ENCODE results near the gene NEDD1. TPM values are rescaled to one million over a fixed set of nuclear protein-coding genes. Genes with fewer than 3 reads are reported as not detected.

The NEDD1 gene
- polyA plus RNA-seq, 6 donors from 2014 or later: 16.8 to 33.2 (median 31.3) TPM

GRCh38 chr12:96912261-96912660 is 5.2 kb downstream of the NEDD1 start:
- Mint-ChIP-seq H3K36me3 (peaks cover 0 to 19% of the 10 kb centered on the region in 2 donors), H3K27ac (no peak overlapping the region), H3K9me3 (peaks cover 0 to 6% (median 0%) of the 10 kb centered on the region in 7 donors), H3K4me1 (peaks cover 37 to 41% (median 40%) of the 10 kb centered on the region in 3 donors), H3K27me3 (no peaks in the 10 kb centered on the region), H3K4me3 (no peak overlapping the region)
- DNase-seq: no peak
- no peak for ATAC-seq (ENCODE audit: low read depth in 2 of 2)

DNA sequence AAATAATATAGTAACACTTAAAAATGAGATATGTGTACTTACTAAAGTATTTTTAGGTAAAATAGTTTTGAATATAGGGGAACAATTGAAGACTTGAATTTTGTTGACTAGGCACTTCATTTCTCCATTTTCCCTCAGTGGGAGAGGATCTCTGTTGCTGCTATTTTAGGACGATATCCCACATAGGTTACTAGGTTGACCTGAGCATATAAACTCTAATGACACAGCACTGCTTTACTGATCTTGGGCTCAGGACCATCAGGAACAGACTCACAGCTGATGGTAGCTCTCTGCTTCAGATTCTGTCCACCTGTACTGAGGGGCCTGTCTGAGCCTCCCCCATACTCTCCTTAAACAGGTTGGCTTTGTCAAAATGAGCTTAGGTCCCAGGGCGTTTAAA is 5.9 kb downstream of the NEDD1 start:
- ATAC-seq (ENCODE audit: low read depth in 2 of 2) (no peak), DNase-seq (no peak)
- Mint-ChIP-seq H3K36me3 (peaks cover 0 to 19% of the 10 kb centered on the region in 2 donors), H3K4me3 (no peak overlapping the region), H3K4me1 (peaks cover 32 to 35% (median 35%) of the 10 kb centered on the region in 3 donors), H3K27me3 (no peaks in the 10 kb centered on the region), H3K9me3 (peaks cover 0 to 6% (median 0%) of the 10 kb centered on the region in 7 donors), H3K27ac (peak overlapping the region in 1 of 6 donors; percentile 11)

GRCh38 chr12:96919510-96920210 is 12.6 kb downstream of the NEDD1 start:
- Mint-ChIP-seq H3K27me3 (no peaks in the 10 kb centered on the region), H3K36me3 (peaks cover 16 to 27% of the 10 kb centered on the region in 2 donors), H3K9me3 (peaks cover 0 to 6% (median 3%) of the 10 kb centered on the region in 7 donors), H3K4me1 (peaks cover 1 to 20% (median 13%) of the 10 kb centered on the region in 3 donors), H3K27ac (peak overlapping the region in 2 of 6 donors; percentile 31 to 86), H3K4me3 (no peak overlapping the region)
- no peak for DNase-seq
- ATAC-seq (ENCODE audit: low read depth in 2 of 2): no peak

GRCh38 chr12:96948782-96949181 is 41.7 kb downstream of the NEDD1 start:
- peak overlapping the region in 1 of 6 donors; percentile 80 for H3K27ac Mint-ChIP-seq
- ATAC-seq (ENCODE audit: low read depth in 2 of 2): no peak
- DNase-seq: no peak
- H3K27me3 Mint-ChIP-seq: no peaks in the 10 kb centered on the region
- no peak overlapping the region for H3K4me3 Mint-ChIP-seq
- H3K9me3 Mint-ChIP-seq: no peaks in the 10 kb centered on the region
- H3K36me3 Mint-ChIP-seq: peaks cover 16 to 46% of the 10 kb centered on the region in 2 donors
- H3K4me1 Mint-ChIP-seq: no peaks in the 10 kb centered on the region

DNA sequence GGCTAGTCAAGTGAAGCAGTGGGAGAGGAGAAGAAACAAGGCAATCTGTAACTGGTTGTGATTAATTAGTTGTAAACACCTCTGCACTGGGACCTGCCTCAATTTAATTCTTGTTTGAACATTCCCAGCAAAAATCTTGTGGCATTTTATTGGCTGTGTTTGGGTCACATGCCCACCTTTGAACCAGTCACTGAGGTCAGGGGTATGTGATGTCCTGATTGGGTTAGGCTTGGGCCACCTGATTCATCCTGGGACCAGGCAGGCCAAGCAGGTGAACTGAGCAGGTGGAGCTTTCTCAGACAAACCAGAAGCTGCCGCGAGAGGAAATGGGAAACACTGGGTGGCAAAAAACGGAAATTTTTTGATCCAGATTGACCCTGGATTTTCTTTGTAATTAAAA is 72.5 kb downstream of the NEDD1 start:
- H3K27me3 Mint-ChIP-seq: peaks cover 7 to 22% (median 19%) of the 10 kb centered on the region in 3 donors
- ATAC-seq (ENCODE audit: low read depth in 2 of 2): no peak
- no peaks in the 10 kb centered on the region for H3K36me3 Mint-ChIP-seq

GRCh38 chr12:96980991-96981414 is 73.9 kb downstream of the NEDD1 start:
- H3K36me3 Mint-ChIP-seq: no peaks in the 10 kb centered on the region
- no peaks in the 10 kb centered on the region for H3K9me3 Mint-ChIP-seq
- peaks cover 13 to 36% (median 34%) of the 10 kb centered on the region in 3 donors for H3K27me3 Mint-ChIP-seq
- DNase-seq (no peak), ATAC-seq (ENCODE audit: low read depth in 2 of 2) (no peak)
- peaks cover 4 to 6% (median 4%) of the 10 kb centered on the region in 3 donors for H3K4me1 Mint-ChIP-seq
- H3K27ac Mint-ChIP-seq: no peak overlapping the region
- no peak overlapping the region for H3K4me3 Mint-ChIP-seq

More for the DNA sequence above, 72.5 kb downstream of the NEDD1 start:
- Mint-ChIP-seq H3K9me3 (no peaks in the 10 kb centered on the region), H3K4me3 (no peak overlapping the region), H3K4me1 (no peaks in the 10 kb centered on the region), H3K27ac (no peak overlapping the region)
- DNase-seq: no peak

- no peaks in the 10 kb centered on the region for H3K9me3 Mint-ChIP-seq
- ATAC-seq (ENCODE audit: low read depth in 2 of 2) (no peak), DNase-seq (no peak)
- H3K4me3 Mint-ChIP-seq: no peak overlapping the region
- H3K36me3 Mint-ChIP-seq: no peaks in the 10 kb centered on the region
- H3K4me1 Mint-ChIP-seq: peaks cover 6 to 8% (median 7%) of the 10 kb centered on the region in 3 donors
- no peak overlapping the region for H3K27ac Mint-ChIP-seq
- H3K27me3 Mint-ChIP-seq: peaks cover 16 to 39% (median 36%) of the 10 kb centered on the region in 3 donors
Measured at GRCh38 chr12:96981911-96982310, 74.9 kb downstream of the NEDD1 start.

DNA sequence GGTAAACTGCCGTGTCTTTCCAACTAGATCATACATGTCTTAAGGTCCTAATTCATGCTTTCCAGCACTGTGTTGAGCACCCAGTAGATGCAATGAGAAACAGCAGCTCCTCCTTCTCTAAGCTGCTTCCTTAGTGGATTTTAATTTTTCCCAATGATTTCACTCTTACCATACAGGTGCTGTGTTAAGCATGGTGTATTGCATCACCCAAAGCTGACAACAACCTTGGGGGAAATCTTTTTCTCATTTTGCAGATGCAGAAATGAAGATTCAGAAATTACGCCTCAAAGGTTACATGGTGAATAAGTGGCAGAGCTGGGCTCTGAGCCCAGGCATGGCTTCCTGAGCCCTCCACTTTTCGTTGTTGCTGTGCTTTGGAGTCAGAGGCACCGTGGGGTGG is 75.6 kb downstream of the NEDD1 start:
- Mint-ChIP-seq H3K27ac (no peak overlapping the region), H3K4me1 (peaks cover 6 to 8% (median 7%) of the 10 kb centered on the region in 3 donors), H3K9me3 (no peaks in the 10 kb centered on the region), H3K27me3 (peaks cover 17 to 39% (median 36%) of the 10 kb centered on the region in 3 donors), H3K36me3 (no peaks in the 10 kb centered on the region), H3K4me3 (no peak overlapping the region)
- ATAC-seq (ENCODE audit: low read depth in 2 of 2): no peak
- no peak for DNase-seq

DNA sequence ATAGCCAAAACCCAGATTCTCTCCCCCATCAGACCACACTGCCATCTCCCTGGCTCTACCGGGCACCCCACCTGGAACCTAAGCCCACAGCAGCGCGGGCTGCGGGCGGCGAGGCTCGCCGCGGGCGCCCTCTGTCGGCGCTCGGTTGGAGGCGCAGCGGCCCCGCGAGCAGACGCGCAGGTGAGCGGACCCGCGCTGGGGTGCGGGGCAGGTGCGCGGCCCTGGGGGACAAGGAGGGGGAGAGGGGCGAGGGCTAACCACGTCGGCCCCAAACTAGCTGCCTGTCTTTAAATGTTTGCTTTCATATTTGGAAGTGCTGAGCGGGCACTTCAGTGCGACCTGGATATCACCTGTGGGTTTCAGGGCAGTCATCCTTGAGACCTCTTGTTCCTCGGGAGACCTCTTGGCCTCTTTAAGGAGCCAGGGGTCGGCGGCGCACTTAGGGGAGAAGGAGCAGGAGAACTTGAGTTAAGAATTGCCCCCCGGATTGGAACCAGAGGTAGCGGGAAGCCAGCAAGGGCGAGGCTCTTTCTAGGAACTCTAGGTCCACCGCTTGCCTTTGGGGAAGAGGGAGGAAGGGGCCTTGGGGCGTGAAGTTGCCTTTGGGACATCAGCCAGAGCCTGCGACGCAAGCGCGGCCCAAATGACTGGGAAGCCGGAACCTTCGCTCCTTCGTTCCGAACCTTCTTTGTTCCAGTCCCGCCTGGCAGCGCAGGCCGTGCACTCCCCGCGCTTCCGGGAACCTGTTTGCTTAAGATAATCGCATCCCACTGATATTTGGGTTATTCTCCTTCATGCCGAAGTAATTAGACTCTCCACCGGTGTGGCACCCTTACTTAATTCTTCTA is 78.7 kb downstream of the NEDD1 start:
- DNase-seq: peak; percentile 18
- ATAC-seq (ENCODE audit: low read depth in 2 of 2): peak; percentile 88 to 91
- peak overlapping the region; percentile 47 to 82 (median 76) for H3K4me3 Mint-ChIP-seq
- H3K27me3 Mint-ChIP-seq: peaks cover 36 to 56% (median 50%) of the 10 kb centered on the region in 3 donors
- peaks cover 6 to 8% (median 7%) of the 10 kb centered on the region in 3 donors for H3K4me1 Mint-ChIP-seq
- no peaks in the 10 kb centered on the region for H3K9me3 Mint-ChIP-seq
- peak overlapping the region in 2 of 6 donors; percentile 24 to 54 for H3K27ac Mint-ChIP-seq
- no peaks in the 10 kb centered on the region for H3K36me3 Mint-ChIP-seq

GRCh38 chr12:96986883-96987523 is 79.9 kb downstream of the NEDD1 start:
- H3K9me3 Mint-ChIP-seq: no peaks in the 10 kb centered on the region
- peaks cover 43 to 49% (median 45%) of the 10 kb centered on the region in 3 donors for H3K27me3 Mint-ChIP-seq
- no peak for DNase-seq
- H3K27ac Mint-ChIP-seq: no peak overlapping the region
- H3K4me1 Mint-ChIP-seq: peaks cover 6 to 8% (median 7%) of the 10 kb centered on the region in 3 donors
- no peaks in the 10 kb centered on the region for H3K36me3 Mint-ChIP-seq
- ATAC-seq (ENCODE audit: low read depth in 2 of 2): no peak
- H3K4me3 Mint-ChIP-seq: no peak overlapping the region

GRCh38 chr12:96988919-96989318 is 81.9 kb downstream of the NEDD1 start:
- Mint-ChIP-seq H3K4me1 (peaks cover 6 to 8% (median 7%) of the 10 kb centered on the region in 3 donors), H3K27ac (no peak overlapping the region), H3K27me3 (peaks cover 36 to 53% (median 36%) of the 10 kb centered on the region in 3 donors), H3K9me3 (no peaks in the 10 kb centered on the region), H3K36me3 (no peaks in the 10 kb centered on the region), H3K4me3 (no peak overlapping the region)
- DNase-seq (no peak), ATAC-seq (ENCODE audit: low read depth in 2 of 2) (no peak)

DNA sequence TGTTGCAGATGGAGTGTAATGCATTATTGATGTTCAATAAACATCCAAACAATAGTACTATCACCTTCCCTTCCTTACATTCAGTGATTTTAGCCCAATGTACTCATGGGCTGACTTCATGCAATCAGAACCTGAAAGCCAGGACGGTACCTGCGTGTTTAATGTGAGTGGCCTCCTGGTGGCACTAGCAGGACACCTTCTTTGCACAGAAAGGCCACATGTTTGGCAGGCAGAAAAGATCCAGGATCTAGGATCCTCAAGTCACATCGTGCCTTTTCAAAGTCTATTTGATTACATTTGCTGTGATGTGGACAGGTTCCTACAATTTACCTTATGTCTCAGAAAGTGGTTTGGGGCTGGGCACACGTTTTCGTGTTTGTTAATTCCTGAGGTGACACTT is 82.9 kb downstream of the NEDD1 start:
- no peak for DNase-seq
- H3K27ac Mint-ChIP-seq: no peak overlapping the region
- ATAC-seq (ENCODE audit: low read depth in 2 of 2): no peak

GRCh38 chr12:96994900-96995299 is 87.8 kb downstream of the NEDD1 start:
- Mint-ChIP-seq H3K27me3 (peaks cover 9 to 21% (median 15%) of the 10 kb centered on the region in 3 donors), H3K36me3 (no peaks in the 10 kb centered on the region)

More for the DNA sequence above, 82.9 kb downstream of the NEDD1 start:
- no peak overlapping the region for H3K4me3 Mint-ChIP-seq
- H3K9me3 Mint-ChIP-seq: no peaks in the 10 kb centered on the region
- H3K36me3 Mint-ChIP-seq: no peaks in the 10 kb centered on the region
- H3K4me1 Mint-ChIP-seq: peaks cover 7 to 11% (median 7%) of the 10 kb centered on the region in 3 donors
- H3K27me3 Mint-ChIP-seq: peaks cover 32 to 48% (median 35%) of the 10 kb centered on the region in 3 donors

More at GRCh38 chr12:96994900-96995299, 87.8 kb downstream of the NEDD1 start:
- DNase-seq: no peak
- Mint-ChIP-seq H3K4me3 (no peak overlapping the region), H3K9me3 (no peaks in the 10 kb centered on the region), H3K27ac (peak overlapping the region in 1 of 6 donors; percentile 7), H3K4me1 (peaks cover 0 to 10% (median 4%) of the 10 kb centered on the region in 3 donors)
- no peak for ATAC-seq (ENCODE audit: low read depth in 2 of 2)

All from naive B cell (primary cell).